K562 (cell line): ENCODE data around the gene MINK1. TPM values are rescaled to one million over a fixed set of nuclear protein-coding genes. Genes with fewer than 3 reads are reported as not detected.

Source experiments
- ATF2 ChIP-seq: sonication (generic); formaldehyde crosslinking; IDR thresholded peaks from 2 replicates; pipeline ENCODE4 v1.8.1; 2022; ENCODE audit warnings: missing genetic modification reagents
- BMI1 ChIP-seq: fragments of 150-350 bp; IDR thresholded peaks from 2 replicates; pipeline ENCODE4 v1.6.1; 2014; ENCODE audit warnings: low read length
- CEBPG ChIP-seq, 3 experiments: fragments of 200-800 bp in 1 of 3; sonication (Bioruptor generic) in 1 of 3; sonication (generic) in 1 of 3; formaldehyde crosslinking in 1 of 3; IDR thresholded peaks in 2 of 3; conservative IDR thresholded peaks in 1 of 3; 2 replicates each; pipeline versions ENCODE4 v1.6.1 to v1.8.0; 2016 to 2022; ENCODE audit warnings: missing compliant biosample characterization in 2 of 3, missing genetic modification characterization in 2 of 3, mild to moderate bottlenecking in 1 of 3, missing genetic modification reagents in 1 of 3
- CHAMP1 ChIP-seq: fragments of 450-650 bp; IDR thresholded peaks from 2 replicates; pipeline ENCODE4 v1.6.1; 2016; ENCODE audit warnings: mild to moderate bottlenecking
- ESRRA ChIP-seq: fragments of 450-650 bp; IDR thresholded peaks from 2 replicates; pipeline ENCODE4 v1.6.1; 2014; ENCODE audit warnings: low read depth, mild to moderate bottlenecking, moderate library complexity, borderline replicate concordance
- GTF2E2 ChIP-seq: fragments of 200-800 bp; sonication (Bioruptor generic); IDR thresholded peaks from 2 replicates; pipeline ENCODE4 v1.6.1; 2016; ENCODE audit warnings: missing genetic modification characterization, missing compliant biosample characterization
- HIVEP1 ChIP-seq: fragments of 250-450 bp; sonication (Bioruptor Pico); IDR thresholded peaks from 2 replicates; pipeline ENCODE4 v1.4.0; 2020; ENCODE audit warnings: mild to moderate bottlenecking
- HNRNPLL ChIP-seq: fragments of 200-400 bp; formaldehyde crosslinking; IDR thresholded peaks from 2 replicates; pipeline ENCODE4 v1.6.1; 2017; ENCODE audit warnings: low read length, low read depth, mild to moderate bottlenecking; ENCODE audit not compliant: poor library complexity, severe bottlenecking
- KLF6 ChIP-seq: fragments of 250-450 bp; sonication (Bioruptor Pico); IDR thresholded peaks from 2 replicates; pipeline ENCODE4 v1.4.0; 2020; ENCODE audit warnings: mild to moderate bottlenecking, moderate library complexity, borderline replicate concordance
- SIN3B ChIP-seq: fragments of 450-650 bp; IDR thresholded peaks from 2 replicates; pipeline ENCODE4 v1.6.1; 2017; ENCODE audit warnings: low read depth, mild to moderate bottlenecking, moderate library complexity
- SRF ChIP-seq, 2 experiments: fragments of 250-450, 450-650 bp in 1 of 2; sonication (Bioruptor Pico) in 1 of 2; sonication (generic) in 1 of 2; formaldehyde crosslinking; IDR thresholded peaks; 2 replicates each; pipeline versions ENCODE4 v1.5.0 to v1.5.1; 2020 to 2022; ENCODE audit warnings: mild to moderate bottlenecking in 1 of 2, missing genetic modification reagents in 1 of 2
- TBP ChIP-seq: optimal IDR thresholded peaks from 2 replicates; pipeline ENCODE3; 2011; ENCODE audit warnings: low read depth, low read length, improper control_type of control experiment
- TFAP4 ChIP-seq: sonication (generic); formaldehyde crosslinking; IDR thresholded peaks from 2 replicates; pipeline ENCODE4 v1.8.0; 2022; ENCODE audit warnings: missing genetic modification reagents, mild to moderate bottlenecking, moderate library complexity, borderline replicate concordance
- ZBTB11 ChIP-seq, 3 experiments: fragments of 200-800 bp in 1 of 3; fragments of 250-450 bp in 1 of 3; fragments of 450-650 bp in 1 of 3; sonication (Bioruptor Pico) in 1 of 3; sonication (Bioruptor generic) in 1 of 3; formaldehyde crosslinking in 1 of 3; IDR thresholded peaks; 2 replicates each; pipeline versions ENCODE4 v1.6.1 to v1.8.0; 2016 to 2022; ENCODE audit warnings: mild to moderate bottlenecking in 2 of 3, missing genetic modification characterization in 2 of 3, missing compliant biosample characterization in 1 of 3, moderate library complexity in 1 of 3
- ZNF316 ChIP-seq: fragments of 450-650 bp; IDR thresholded peaks from 2 replicates; pipeline ENCODE4 v1.6.1; 2016
- ZNF586 ChIP-seq: fragments of 450-650 bp; formaldehyde crosslinking; conservative IDR thresholded peaks from 2 replicates; pipeline ENCODE4 v1.4.0; 2020; ENCODE audit warnings: mild to moderate bottlenecking, moderate library complexity
- polyA plus RNA-seq, 8 experiments: library from polyadenylated mRNA; depleted of rRNA in 4 of 8; stranded (reverse) in 5 of 8; unstranded in 3 of 8; fragments of >200 nt; fragmentation: Nextera tagmentation in 2 of 8; fragmentation: Illumina TruSeq in 1 of 8; extraction: Ambion mirVana in 2 of 8; extraction: Trizol in 1 of 8; gene quantifications; 2 replicates each; pipeline versions ENCODE4 v1.2.1 to v1.2.3, GENCODE V29; 2011 to 2014; ENCODE audit warnings: inconsistent platforms in 1 of 8, missing spikeins in 1 of 8
- total RNA-seq, 7 experiments: library from RNA; depleted of rRNA in 6 of 7; stranded (reverse); fragments of >200 nt in 6 of 7; fragmentation: Illumina TruSeq in 2 of 7; extraction: Trizol in 2 of 7; gene quantifications; 2 replicates each; pipeline versions ENCODE4 v1.2.1 to v1.2.3, GENCODE V29; 2011 to 2021; ENCODE audit warnings: low replicate concordance in 1 of 7

Gene MINK1
- total and polyA plus RNA-seq, 9 of the 15 experiments (the other 6 are each of a cell fraction or from before 2014, with no cell fraction given), result 0.11 to 54.2 (median 14.9) TPM

GRCh38 chr17:4939796-4940554, 106.8 kb downstream of the MINK1 start, which contains the start of the genes RNF167 and SLC25A11 (continued):
- TF ChIP-seq BMI1, result no peak
- peak; percentile 85; the same call in 1 of the 2 replicates for TF ChIP-seq TFAP4
- TF ChIP-seq ESRRA, result peak; percentile 96
- TF ChIP-seq CHAMP1, result no peak
- TF ChIP-seq CEBPG (CRISPR knock-in tag; IDR thresholded peaks at IDR 0.05), result no peak
- 0 out of 4 replicates have a peak, but pooled peaks of 1 of the 2 experiments have one; percentile 7 for TF ChIP-seq CEBPG (tag; conservative IDR thresholded peaks at IDR 0.05 in 1 of 2, IDR thresholded peaks at IDR 0.05 in 1 of 2)
- TF ChIP-seq ZBTB11 (CRISPR knock-in tag; IDR thresholded peaks at IDR 0.05), result peak in 1 of 3 experiments; percentile 77; a peak in 1 of 6 replicates
- peak; percentile 46; the same call in 1 of the 2 replicates for TF ChIP-seq GTF2E2 (tag)
- no peak for TF ChIP-seq ZNF316
- no peak for TF ChIP-seq TBP
- TF ChIP-seq SIN3B, result peak; percentile 60; the same call in 1 of the 2 replicates
- TF ChIP-seq KLF6 (CRISPR knock-in tag), result no peak
- TF ChIP-seq HNRNPLL, result peak; percentile 60
- TF ChIP-seq SRF (CRISPR knock-in tag; IDR thresholded peaks at IDR 0.05), result no peak
- no peak for TF ChIP-seq ATF2 (CRISPR knock-in tag)
- TF ChIP-seq ZNF586 (CRISPR knock-in tag), result no peak
- no peak for TF ChIP-seq HIVEP1 (CRISPR knock-in tag)
